T follicular helper cell (primary cell): ENCODE results near the gene PGAP1.

Experiments
- DNase-seq: peaks from one replicate; pipeline ENCODE4 v3.0.0-alpha.2; 2020; ENCODE audit warnings: low read depth

PGAP1 gene

DNA sequence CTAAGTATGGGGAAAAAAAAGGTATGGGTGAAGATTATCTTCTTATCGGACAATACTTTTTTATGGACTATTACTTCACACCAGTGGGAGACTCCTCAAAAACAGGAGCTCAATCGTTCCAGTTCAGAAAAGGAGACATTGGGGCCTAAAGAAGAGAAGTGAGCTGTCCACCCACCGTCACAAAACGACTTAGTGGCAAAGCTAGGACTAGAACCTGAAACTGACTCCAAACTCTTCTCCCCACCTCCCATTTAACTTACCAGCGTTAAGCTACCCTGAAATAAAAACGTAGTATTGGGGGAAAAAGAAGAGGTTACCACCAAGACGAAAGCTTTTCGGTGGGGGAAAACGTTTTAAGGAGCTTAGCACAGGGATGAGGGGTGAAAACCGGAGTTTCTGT, 127.5 kb downstream of the PGAP1 start:
- no peak for DNase-seq

- no peak for DNase-seq
Observed at GRCh38 chr2:196792865-196793264, 133.6 kb downstream of the PGAP1 start.

DNA sequence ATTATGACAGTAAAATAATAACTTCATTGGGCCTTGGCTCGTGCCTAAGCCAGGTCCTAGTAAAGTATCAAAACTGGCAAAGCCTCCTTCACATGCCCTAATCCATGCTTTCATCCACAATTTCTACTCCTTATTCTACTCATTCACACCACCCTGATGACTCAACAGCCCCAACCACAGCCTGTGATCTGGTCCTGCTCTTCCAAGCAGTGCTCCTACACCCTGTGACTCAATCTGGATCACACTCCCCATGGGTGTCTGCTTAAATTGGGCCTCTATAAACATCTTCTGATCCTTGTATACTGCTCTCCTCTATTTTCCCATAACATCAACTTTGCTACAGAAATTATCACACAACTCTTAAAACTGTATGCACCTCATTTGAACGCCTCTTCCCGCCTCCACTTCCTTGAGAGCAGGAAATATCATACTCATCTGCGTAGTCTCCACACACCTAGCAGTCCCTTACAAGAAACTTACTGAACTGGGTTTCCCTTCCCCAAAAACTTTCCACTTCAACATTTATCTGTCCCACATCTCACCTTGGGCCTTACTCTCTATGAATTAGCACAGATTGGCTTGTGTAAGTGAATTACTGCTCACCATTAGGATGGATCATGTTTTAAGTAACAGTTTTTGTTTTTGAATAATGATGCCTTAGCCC, 142.9 kb downstream of the PGAP1 start:
- no peak for DNase-seq
